ENCODE data around the gene CABYR.

CABYR gene

GRCh38 chr18:24104486-24104885, 34.4 kb upstream of the CABYR start:
- Histone ChIP-seq H3K27me3 (ENCODE audit: low read depth, low read length) (no peaks in the 10 kb centered on the region), H2AFZ (ENCODE audit: low read depth, low read length) (no peak overlapping the region), H3K9ac (ENCODE audit: low read length) (no peak overlapping the region), H3K79me2 (ENCODE audit: low read length) (no peaks in the 10 kb centered on the region; the same call in 1 of the 2 replicates), H3K4me3 (ENCODE audit: low read length) (no peak overlapping the region), H3K9me3 (ENCODE audit: insufficient read depth, low read length) (no peaks in the 10 kb centered on the region), H3K4me2 (ENCODE audit: low read length) (no peak overlapping the region), H3K27ac (ENCODE audit: low read length) (no peak overlapping the region), H3K36me3 (replicated peaks; ENCODE audit: low read depth, low read length) (peaks cover 6% of the 10 kb centered on the region), H3K4me1 (ENCODE audit: low read length) (no peaks in the 10 kb centered on the region), H4K20me1 (ENCODE audit: insufficient read depth, low read length) (0 out of 2 replicates have a peak, but pooled peaks cover 4% of the 10 kb centered on the region)
- TF ChIP-seq, protein P1, sequence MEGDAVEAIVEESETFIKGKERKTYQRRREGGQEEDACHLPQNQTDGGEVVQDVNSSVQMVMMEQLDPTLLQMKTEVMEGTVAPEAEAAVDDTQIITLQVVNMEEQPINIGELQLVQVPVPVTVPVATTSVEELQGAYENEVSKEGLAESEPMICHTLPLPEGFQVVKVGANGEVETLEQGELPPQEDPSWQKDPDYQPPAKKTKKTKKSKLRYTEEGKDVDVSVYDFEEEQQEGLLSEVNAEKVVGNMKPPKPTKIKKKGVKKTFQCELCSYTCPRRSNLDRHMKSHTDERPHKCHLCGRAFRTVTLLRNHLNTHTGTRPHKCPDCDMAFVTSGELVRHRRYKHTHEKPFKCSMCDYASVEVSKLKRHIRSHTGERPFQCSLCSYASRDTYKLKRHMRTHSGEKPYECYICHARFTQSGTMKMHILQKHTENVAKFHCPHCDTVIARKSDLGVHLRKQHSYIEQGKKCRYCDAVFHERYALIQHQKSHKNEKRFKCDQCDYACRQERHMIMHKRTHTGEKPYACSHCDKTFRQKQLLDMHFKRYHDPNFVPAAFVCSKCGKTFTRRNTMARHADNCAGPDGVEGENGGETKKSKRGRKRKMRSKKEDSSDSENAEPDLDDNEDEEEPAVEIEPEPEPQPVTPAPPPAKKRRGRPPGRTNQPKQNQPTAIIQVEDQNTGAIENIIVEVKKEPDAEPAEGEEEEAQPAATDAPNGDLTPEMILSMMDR (IDR thresholded peaks at IDR 0.05; ENCODE audit: low read depth, low read length), result no peak
- no peak for TF ChIP-seq EZH2phosphoT487 (IDR thresholded peaks at IDR 0.05; ENCODE audit: low read depth)

DNA sequence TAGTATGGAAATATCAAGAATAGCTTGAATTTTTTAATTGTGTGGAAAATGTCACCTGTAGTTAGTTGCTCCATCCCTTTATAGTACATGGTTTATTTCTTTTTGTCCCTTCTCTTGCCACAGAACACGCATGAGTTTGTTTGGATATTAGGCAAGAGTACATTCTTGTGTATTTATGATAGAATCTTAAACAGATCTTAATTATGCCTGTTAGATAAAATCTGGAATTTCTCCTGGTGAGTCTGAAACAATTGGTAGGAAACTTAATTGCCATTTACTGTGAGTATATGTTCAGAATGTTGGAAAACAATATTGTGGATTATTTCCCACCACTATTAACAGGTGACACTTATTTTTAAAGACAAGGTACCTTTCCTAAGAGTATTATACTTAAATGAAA, 30.2 kb upstream of the CABYR start:
- Histone ChIP-seq H3K27ac (ENCODE audit: low read length) (no peak overlapping the region), H3K9me3 (ENCODE audit: insufficient read depth, low read length) (no peaks in the 10 kb centered on the region), H3K4me2 (ENCODE audit: low read length) (no peak overlapping the region), H3K36me3 (replicated peaks; ENCODE audit: low read depth, low read length) (peaks cover 3% of the 10 kb centered on the region), H3K4me1 (ENCODE audit: low read length) (no peaks in the 10 kb centered on the region), H3K9ac (ENCODE audit: low read length) (no peak overlapping the region), H3K79me2 (ENCODE audit: low read length) (no peaks in the 10 kb centered on the region), H2AFZ (ENCODE audit: low read depth, low read length) (no peak overlapping the region), H3K4me3 (ENCODE audit: low read length) (no peak overlapping the region), H3K27me3 (ENCODE audit: low read depth, low read length) (no peaks in the 10 kb centered on the region), H4K20me1 (ENCODE audit: insufficient read depth, low read length) (0 out of 2 replicates have a peak, but pooled peaks cover 4% of the 10 kb centered on the region)
- TF ChIP-seq, protein P1 (IDR thresholded peaks at IDR 0.05; ENCODE audit: low read depth, low read length), result no peak

DNA sequence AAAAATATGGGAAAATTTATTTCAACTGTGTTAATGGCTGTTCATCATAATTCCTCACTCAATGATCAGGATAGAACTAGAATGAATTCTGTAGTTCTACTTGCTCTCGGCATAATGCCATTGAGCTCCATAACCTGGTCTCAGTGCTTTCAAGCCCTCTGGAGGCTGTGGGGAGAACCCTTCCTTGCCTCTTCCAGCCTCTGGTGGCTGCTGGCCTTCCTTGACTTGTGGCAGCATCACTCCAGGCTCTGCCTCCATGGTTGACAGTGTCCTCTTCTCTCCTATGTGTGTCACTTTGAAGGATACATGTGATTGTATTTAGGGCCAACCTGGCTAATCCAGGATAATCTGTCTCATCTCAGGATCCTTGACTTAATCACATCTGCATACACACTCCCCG, 26.9 kb upstream of the CABYR start:
- Histone ChIP-seq H4K20me1 (ENCODE audit: insufficient read depth, low read length) (0 out of 2 replicates have a peak, but pooled peaks cover 4% of the 10 kb centered on the region), H3K27me3 (ENCODE audit: low read depth, low read length) (no peaks in the 10 kb centered on the region), H3K79me2 (ENCODE audit: low read length) (no peaks in the 10 kb centered on the region), H3K9me3 (ENCODE audit: insufficient read depth, low read length) (no peaks in the 10 kb centered on the region), H3K4me3 (ENCODE audit: low read length) (no peak overlapping the region), H3K9ac (ENCODE audit: low read length) (no peak overlapping the region), H3K36me3 (replicated peaks; ENCODE audit: low read depth, low read length) (peaks cover 12% of the 10 kb centered on the region), H3K27ac (ENCODE audit: low read length) (no peak overlapping the region), H3K4me1 (ENCODE audit: low read length) (no peaks in the 10 kb centered on the region), H3K4me2 (ENCODE audit: low read length) (no peak overlapping the region), H2AFZ (ENCODE audit: low read depth, low read length) (no peak overlapping the region)
- no peak for TF ChIP-seq EZH2phosphoT487 (IDR thresholded peaks at IDR 0.05; ENCODE audit: low read depth)
- TF ChIP-seq, protein P1 (IDR thresholded peaks at IDR 0.05; ENCODE audit: low read depth, low read length), result no peak

DNA sequence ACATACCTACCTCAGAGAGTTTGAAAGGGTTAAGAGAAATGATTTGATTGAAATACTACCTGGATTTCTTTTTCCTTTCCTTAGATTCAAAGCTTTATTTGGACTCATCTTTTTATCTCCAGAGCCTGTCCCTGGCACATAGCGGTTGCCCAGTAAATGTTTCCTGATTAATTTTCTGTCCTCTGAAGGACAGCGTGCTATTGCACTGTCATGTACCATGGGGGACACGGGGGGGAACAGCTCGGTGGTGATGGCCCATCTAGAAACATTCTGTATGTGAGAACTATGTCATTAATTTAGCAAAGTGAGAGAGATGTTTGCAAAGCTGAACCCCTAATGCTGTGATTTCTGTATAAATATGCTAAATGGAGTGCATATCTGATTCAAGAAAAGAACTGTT, 26.4 kb upstream of the CABYR start:
- Histone ChIP-seq H3K9ac (ENCODE audit: low read length) (no peak overlapping the region), H3K27me3 (ENCODE audit: low read depth, low read length) (no peaks in the 10 kb centered on the region), H3K4me3 (ENCODE audit: low read length) (no peak overlapping the region), H3K36me3 (replicated peaks; ENCODE audit: low read depth, low read length) (peaks cover 12% of the 10 kb centered on the region), H4K20me1 (ENCODE audit: insufficient read depth, low read length) (0 out of 2 replicates have a peak, but pooled peaks cover 4% of the 10 kb centered on the region), H2AFZ (ENCODE audit: low read depth, low read length) (no peak overlapping the region), H3K79me2 (ENCODE audit: low read length) (no peaks in the 10 kb centered on the region), H3K27ac (ENCODE audit: low read length) (no peak overlapping the region), H3K9me3 (ENCODE audit: insufficient read depth, low read length) (no peaks in the 10 kb centered on the region), H3K4me1 (ENCODE audit: low read length) (no peaks in the 10 kb centered on the region), H3K4me2 (ENCODE audit: low read length) (no peak overlapping the region)
- TF ChIP-seq, protein P1 (IDR thresholded peaks at IDR 0.05; ENCODE audit: low read depth, low read length), result no peak
- no peak for TF ChIP-seq EZH2phosphoT487 (IDR thresholded peaks at IDR 0.05; ENCODE audit: low read depth)
